Adrenal gland (tissue), 5 donors: ENCODE results near the gene MARF1.

ENCODE experiments used
- CTCF ChIP-seq, 6 experiments: fragments of 450-650 bp in 4 of 6; fragments of 200-600 bp in 2 of 6; sonication (generic) in 1 of 6; IDR thresholded peaks; 1 replicate in 5 of 6; 2 replicates in 1 of 6; pipeline versions ENCODE4 v1.5.1 to v1.8.0; 2016 to 2021; ENCODE audit warnings: antibody characterized with exemption in 6 of 6, mild to moderate bottlenecking in 2 of 6, moderate library complexity in 1 of 6
- POLR2A ChIP-seq, 2 donors: fragments of 450-650 bp; IDR thresholded peaks; one replicate each; pipeline ENCODE4 v1.6.1; 2017; ENCODE audit warnings: antibody characterized with exemption in 2 of 2, mild to moderate bottlenecking in 2 of 2, moderate library complexity in 1 of 2
- donor health status: DM: no; HTN: no; CAD: no.

GRCh38 chr16:15572329-15573001 is 70.5 kb downstream of the MARF1 start:
- no peak for TF ChIP-seq POLR2A (IDR thresholded peaks at IDR 0.05)
- no peak for TF ChIP-seq CTCF (IDR thresholded peaks at IDR 0.05)
